Stimulated activated CD4-positive, alpha-beta T cell treated with anti-CD3 and anti-CD28 coated beads, Interleukin-15, amount 100 ng/mL, for 48 hours (primary cell): ENCODE measurements around the gene ATXN2L.
"Not testable (repeated sequence)": the region's sequence is repeated elsewhere in the genome, so short reads cannot be mapped to it uniquely, and the experiment has no call there.

ENCODE experiments used
- DNase-seq, 2 donors: peaks; one replicate each; pipeline ENCODE4 v3.0.0-alpha.2; 2020; ENCODE audit warnings: low read depth in 2 of 2

The ATXN2L gene

GRCh38 chr16:28822520-28823290 lies at the start of gene ATXN2L:
Gene ATXN2L (plus strand): TSS chr16:28822999. CDS start chr16:28823260, 261 bp downstream.
- DNase-seq, result peak; percentile 93 to 95

GRCh38 chr16:28781697-28782096 lies 41.1 kb upstream of the ATXN2L start:
- not testable (repeated sequence) for DNase-seq

- DNase-seq, result not testable (repeated sequence)
These were observed 40.4 kb upstream of the ATXN2L start for GRCh38 chr16:28782357-28782756.

- DNase-seq, result peak; percentile 38 to 69
These were observed 20.4 kb upstream of the ATXN2L start for GRCh38 chr16:28802235-28803019.

- not testable (repeated sequence) for DNase-seq
These were observed 15.2 kb upstream of the ATXN2L start for GRCh38 chr16:28807445-28808120.

- no peak for DNase-seq
These were observed 2.8 kb upstream of the ATXN2L start for GRCh38 chr16:28820016-28820415.

GRCh38 chr16:28820546-28820945 lies 2.3 kb upstream of the ATXN2L start:
- not testable (repeated sequence) for DNase-seq

GRCh38 chr16:28821874-28822519 lies 802 bp upstream of the ATXN2L start:
- no peak for DNase-seq

GRCh38 chr16:28823291-28823872 lies 583 bp downstream of the ATXN2L start:
- DNase-seq, result no peak

- DNase-seq, result peak; percentile 96
These were observed 1.3 kb downstream of the ATXN2L start for GRCh38 chr16:28823873-28824716.

GRCh38 chr16:28824717-28824973 lies 1.8 kb downstream of the ATXN2L start:
- no peak for DNase-seq

GRCh38 chr16:28826141-28826540 lies 3.3 kb downstream of the ATXN2L start:
- DNase-seq, result no peak

- no peak for DNase-seq
These were observed 6.9 kb downstream of the ATXN2L start for GRCh38 chr16:28829747-28830146.

- DNase-seq, result no peak
These were observed 7.7 kb downstream of the ATXN2L start for GRCh38 chr16:28830531-28830930.

- DNase-seq, result no peak
These were observed 11.6 kb downstream of the ATXN2L start for GRCh38 chr16:28834349-28834748.

- no peak for DNase-seq
These were observed 12.4 kb downstream of the ATXN2L start for GRCh38 chr16:28834873-28835863.

- DNase-seq, result no peak
These were observed 13.3 kb downstream of the ATXN2L start for GRCh38 chr16:28835864-28836760.

GRCh38 chr16:28836761-28837064 lies 13.9 kb downstream of the ATXN2L start:
- no peak for DNase-seq
